GM06990 (cell line): ENCODE results near the gene CIAO2A.

ENCODE experiments used
- DNase-seq: peaks from one replicate; pipeline ENCODE4 v3.0.0-alpha.2; 2011; ENCODE audit not compliant: insufficient read length; ENCODE audit errors: extremely low read depth
- H3K27me3 ChIP-seq: replicated peaks from 2 replicates; pipeline ENCODE4 v1.6.0; 2011; ENCODE audit warnings: low read length; ENCODE audit not compliant: control insufficient read depth, insufficient read depth
- H3K36me3 ChIP-seq: 2 replicates; pipeline ENCODE4 v1.5.1; 2011; ENCODE audit warnings: low read length; ENCODE audit not compliant: control insufficient read depth, insufficient read depth
- H3K4me3 ChIP-seq: replicated peaks from 2 replicates; pipeline ENCODE4 v1.5.1; 2011; ENCODE audit warnings: low read depth, mild to moderate bottlenecking, control low read depth, low read length
- CTCF ChIP-seq: IDR thresholded peaks from 2 replicates; pipeline ENCODE4 v1.5.1; 2011; ENCODE audit warnings: low read length, control low read depth, mild to moderate bottlenecking, inconsistent platforms; ENCODE audit not compliant: insufficient read depth, poor library complexity, severe bottlenecking

The CIAO2A gene

GRCh38 chr15:64099379-64099778 is 5.7 kb upstream of the CIAO2A start:
- no peak for TF ChIP-seq CTCF
- Histone ChIP-seq H3K36me3 (no peaks in the 10 kb centered on the region), H3K27me3 (no peaks in the 10 kb centered on the region), H3K4me3 (no peak overlapping the region)
- no peak for DNase-seq

DNA sequence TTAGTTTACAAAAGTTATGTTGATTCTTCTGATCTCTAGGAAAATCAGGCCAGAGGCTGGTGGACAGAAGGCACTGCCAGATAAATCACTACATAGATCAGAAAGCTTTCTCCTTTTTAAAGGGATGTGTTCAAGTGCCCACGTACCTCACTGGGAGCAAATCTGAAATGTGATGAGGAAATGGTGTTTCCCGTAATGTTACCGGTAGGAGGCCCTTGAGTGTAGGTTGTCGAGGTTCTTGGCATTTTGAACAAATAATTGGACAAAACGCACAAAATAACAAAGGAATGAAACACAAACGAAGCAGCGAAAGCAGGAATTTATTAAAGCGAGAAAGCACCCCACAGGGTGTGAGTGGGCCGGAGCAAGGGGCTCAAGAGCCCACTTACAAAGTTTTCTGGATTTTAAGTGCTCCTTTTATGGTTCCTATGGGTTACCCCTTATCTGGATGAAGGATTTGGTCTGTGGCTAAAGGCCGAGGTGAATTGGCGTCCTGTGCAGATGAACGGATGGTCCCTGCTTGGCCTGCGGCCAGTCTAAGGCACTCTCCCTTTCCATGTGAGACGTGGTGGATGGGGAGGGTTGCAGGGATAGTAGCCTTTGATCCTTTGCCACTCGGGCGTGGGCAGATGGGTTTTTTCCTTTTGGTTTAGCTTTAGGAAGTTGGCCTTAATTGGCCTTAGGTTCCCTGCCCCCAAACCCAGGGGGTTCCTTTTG is 3.2 kb upstream of the CIAO2A start:
- Histone ChIP-seq H3K27me3 (no peaks in the 10 kb centered on the region), H3K36me3 (no peaks in the 10 kb centered on the region), H3K4me3 (peak overlapping the region; percentile 89)
- no peak for DNase-seq
- TF ChIP-seq CTCF = no peak

GRCh38 chr15:64095795-64096667 is 2.4 kb upstream of the CIAO2A start, which contains the start of gene SNX1:
Gene SNX1, plus strand, starts transcription at chr15:64095982. Its CDS starts 32 bp downstream, at chr15:64096014.
- Histone ChIP-seq H3K36me3 (no peaks in the 10 kb centered on the region), H3K4me3 (peak within 1 kb of the TSS; percentile 89), H3K27me3 (no peaks in the 10 kb centered on the region)
- DNase-seq = peak; percentile 96
- no peak for TF ChIP-seq CTCF

DNA sequence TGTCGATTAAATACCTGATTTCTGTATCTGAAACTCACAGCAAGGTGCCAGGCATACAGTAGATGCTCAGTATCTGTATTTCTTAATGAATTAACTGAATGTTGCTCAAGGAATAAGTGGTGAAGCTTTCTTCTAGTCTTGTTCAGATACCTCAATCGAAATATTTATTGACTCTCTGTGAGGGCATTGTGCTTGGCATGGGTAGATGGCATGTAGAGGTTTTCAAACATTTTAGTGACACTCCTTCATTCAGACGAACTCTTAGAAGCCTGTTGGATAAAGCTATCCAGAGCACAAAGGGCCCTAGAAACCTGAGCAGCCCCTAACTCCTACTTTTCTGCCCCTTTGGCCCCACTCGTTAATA is 1.8 kb upstream of the CIAO2A start:
- no peak for TF ChIP-seq CTCF
- no peaks in the 10 kb centered on the region for H3K36me3 ChIP-seq
- H3K27me3 ChIP-seq = no peaks in the 10 kb centered on the region
- peak overlapping the region; percentile 12; the same call in 1 of the 2 replicates for H3K4me3 ChIP-seq
- DNase-seq = no peak

DNA sequence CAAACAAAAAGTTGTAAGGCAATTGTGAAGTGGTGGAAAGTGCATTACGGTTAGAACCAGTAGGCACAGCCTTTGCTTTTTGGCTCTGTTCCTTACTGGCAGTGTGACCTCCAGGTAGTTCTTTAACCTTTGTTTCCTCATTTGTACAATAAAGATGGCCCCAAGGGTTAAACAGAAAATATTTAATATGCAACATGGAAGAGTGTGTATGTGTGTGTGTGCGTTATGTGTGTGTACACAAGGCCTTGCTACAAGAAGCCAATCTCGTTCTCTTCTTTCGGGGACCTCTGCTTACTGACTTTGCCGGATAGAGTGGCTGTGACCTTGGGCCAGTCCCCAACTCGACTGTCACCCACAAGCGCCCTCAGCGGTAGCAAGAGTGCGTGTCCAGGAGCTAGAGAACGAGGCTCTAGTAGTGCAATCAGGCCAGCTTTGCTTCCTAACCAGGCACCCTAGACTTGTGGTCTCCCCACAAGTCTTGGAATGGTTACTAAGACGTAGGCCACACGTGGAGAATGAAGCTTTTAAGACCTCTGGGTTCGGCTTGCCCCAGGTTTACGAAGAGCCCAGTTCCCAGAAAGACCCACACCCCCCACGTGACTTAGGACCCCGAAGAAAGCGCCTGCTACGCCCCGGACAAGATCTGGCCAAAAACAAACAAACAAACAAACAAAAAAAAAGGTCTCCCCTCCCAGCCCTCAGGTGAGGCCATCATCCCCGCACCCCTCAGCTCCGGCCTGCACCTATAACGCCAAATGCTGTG is 593 bp downstream of the CIAO2A start:
- peak overlapping the region; percentile 89 for H3K4me3 ChIP-seq
- no peak for DNase-seq
- TF ChIP-seq CTCF = peak; percentile 31
- H3K27me3 ChIP-seq = no peaks in the 10 kb centered on the region
- peaks cover 1% of the 10 kb centered on the region for H3K36me3 ChIP-seq
